Measurements from ENCODE around the gene TENM4. TPM values are rescaled to one million over a fixed set of nuclear protein-coding genes. Genes with fewer than 3 reads are reported as not detected.

TENM4 gene
- total RNA-seq, 2 donors from 2014 or later: 2.6 to 6.8 TPM

DNA sequence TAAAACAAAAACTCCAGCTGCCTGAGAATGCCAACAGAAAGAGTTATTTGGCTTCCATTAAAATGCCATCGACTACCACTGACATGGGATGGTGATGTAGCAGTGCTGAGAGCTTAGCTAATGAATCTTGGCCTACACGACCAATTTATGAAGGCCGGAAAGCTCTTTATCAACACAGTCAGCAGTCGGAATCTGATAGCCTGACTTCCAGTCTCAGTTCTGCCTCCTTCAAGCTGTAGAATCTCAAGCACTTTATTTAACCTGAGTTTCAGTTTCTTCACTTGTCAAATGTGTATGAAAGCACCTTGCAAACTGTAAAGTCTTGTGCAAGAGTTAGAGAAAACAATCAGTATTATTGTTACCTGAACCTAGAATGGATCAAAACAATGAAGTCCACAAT, 530.5 kb downstream of the TENM4 start:
- Histone ChIP-seq H3K9me3 (no peaks in the 10 kb centered on the region), H3K27ac (no peak overlapping the region), H3K27me3 (replicated peaks; ENCODE audit: insufficient read depth) (no peaks in the 10 kb centered on the region), H3K4me3 (no peak overlapping the region), H3K4me1 (replicated peaks) (no peaks in the 10 kb centered on the region), H3K36me3 (no peaks in the 10 kb centered on the region)
- no peak for DNase-seq (ENCODE audit: low spot score)
- WGBS: 57% methylated on average over 4 of the region's 4 CpGs
- TF ChIP-seq, protein P1, sequence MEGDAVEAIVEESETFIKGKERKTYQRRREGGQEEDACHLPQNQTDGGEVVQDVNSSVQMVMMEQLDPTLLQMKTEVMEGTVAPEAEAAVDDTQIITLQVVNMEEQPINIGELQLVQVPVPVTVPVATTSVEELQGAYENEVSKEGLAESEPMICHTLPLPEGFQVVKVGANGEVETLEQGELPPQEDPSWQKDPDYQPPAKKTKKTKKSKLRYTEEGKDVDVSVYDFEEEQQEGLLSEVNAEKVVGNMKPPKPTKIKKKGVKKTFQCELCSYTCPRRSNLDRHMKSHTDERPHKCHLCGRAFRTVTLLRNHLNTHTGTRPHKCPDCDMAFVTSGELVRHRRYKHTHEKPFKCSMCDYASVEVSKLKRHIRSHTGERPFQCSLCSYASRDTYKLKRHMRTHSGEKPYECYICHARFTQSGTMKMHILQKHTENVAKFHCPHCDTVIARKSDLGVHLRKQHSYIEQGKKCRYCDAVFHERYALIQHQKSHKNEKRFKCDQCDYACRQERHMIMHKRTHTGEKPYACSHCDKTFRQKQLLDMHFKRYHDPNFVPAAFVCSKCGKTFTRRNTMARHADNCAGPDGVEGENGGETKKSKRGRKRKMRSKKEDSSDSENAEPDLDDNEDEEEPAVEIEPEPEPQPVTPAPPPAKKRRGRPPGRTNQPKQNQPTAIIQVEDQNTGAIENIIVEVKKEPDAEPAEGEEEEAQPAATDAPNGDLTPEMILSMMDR (IDR thresholded peaks at IDR 0.05): no peak
- no peak for TF ChIP-seq POLR2AphosphoS5 (IDR thresholded peaks at IDR 0.05)
- no peak for TF ChIP-seq POLR2A (IDR thresholded peaks at IDR 0.05)
- intact Hi-C loops (cut with DNase I): no loop called here

DNA sequence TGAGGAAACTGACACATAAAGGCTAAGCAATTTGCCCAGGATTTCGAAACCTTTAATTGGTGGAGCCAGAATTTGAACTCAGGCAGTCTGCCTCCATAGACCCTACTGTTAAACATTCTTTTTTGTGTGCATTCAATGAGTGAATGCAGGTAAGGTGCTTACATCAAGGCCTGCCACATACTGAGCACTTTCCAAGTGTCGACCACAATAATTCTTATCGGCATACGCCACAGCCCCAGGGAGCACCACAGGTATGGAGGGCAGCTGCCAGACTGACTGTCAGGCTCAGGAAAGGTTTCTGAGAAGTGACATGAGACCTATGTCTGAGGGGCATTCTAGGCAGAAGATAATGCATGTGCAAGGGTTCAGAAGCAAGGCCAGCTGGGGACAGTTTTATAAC, 531.4 kb downstream of the TENM4 start:
- no peak for TF ChIP-seq POLR2A (IDR thresholded peaks at IDR 0.05)
- TF ChIP-seq, protein P1 (IDR thresholded peaks at IDR 0.05): no peak
- no peak for TF ChIP-seq POLR2AphosphoS5 (IDR thresholded peaks at IDR 0.05)
- no peak overlapping the region for H3K4me3 ChIP-seq
- H3K27me3 ChIP-seq (replicated peaks; ENCODE audit: insufficient read depth): no peaks in the 10 kb centered on the region
- no peaks in the 10 kb centered on the region for H3K4me1 ChIP-seq (replicated peaks)
- WGBS: 95% methylated on average over 4 of the region's 4 CpGs
- DNase-seq (ENCODE audit: low spot score): no peak
- H3K27ac ChIP-seq: no peak overlapping the region
- H3K36me3 ChIP-seq: no peaks in the 10 kb centered on the region
- intact Hi-C loops (cut with DNase I): no loop called here
- H3K9me3 ChIP-seq: no peaks in the 10 kb centered on the region

DNA sequence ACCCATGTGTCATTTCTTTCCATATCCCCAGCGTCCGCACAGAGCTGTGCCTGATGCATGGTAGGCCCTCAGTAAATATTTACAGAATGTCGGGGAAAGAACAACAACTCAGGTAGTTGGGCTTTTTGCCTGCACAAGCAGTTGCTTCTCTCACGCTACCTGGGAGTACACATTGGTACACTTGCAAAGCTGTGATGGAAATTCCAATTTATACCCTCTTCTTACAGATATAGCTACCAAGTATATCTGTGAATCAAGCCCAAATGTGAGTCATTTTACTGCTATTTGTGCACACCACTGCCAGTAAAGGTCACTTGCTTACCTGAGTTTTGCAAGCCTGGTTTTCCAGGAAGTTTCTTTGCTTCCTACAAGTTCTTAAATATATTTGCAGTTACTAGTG, 533.2 kb downstream of the TENM4 start:
- Histone ChIP-seq H3K4me1 (replicated peaks) (no peaks in the 10 kb centered on the region), H3K36me3 (no peaks in the 10 kb centered on the region), H3K4me3 (no peak overlapping the region), H3K27ac (peak overlapping the region in 1 of 2 donors; percentile 58), H3K9me3 (no peaks in the 10 kb centered on the region), H3K27me3 (replicated peaks; ENCODE audit: insufficient read depth) (no peaks in the 10 kb centered on the region)
- TF ChIP-seq, protein P1 (IDR thresholded peaks at IDR 0.05): no peak
- TF ChIP-seq POLR2A (IDR thresholded peaks at IDR 0.05): no peak
- peak; percentile 85 for TF ChIP-seq POLR2AphosphoS5 (IDR thresholded peaks at IDR 0.05)
- peak; percentile 62 for DNase-seq (ENCODE audit: low spot score)
- intact Hi-C loops (cut with DNase I): no loop called here
- 71% methylated on average over 4 of the region's 4 CpGs for WGBS

DNA sequence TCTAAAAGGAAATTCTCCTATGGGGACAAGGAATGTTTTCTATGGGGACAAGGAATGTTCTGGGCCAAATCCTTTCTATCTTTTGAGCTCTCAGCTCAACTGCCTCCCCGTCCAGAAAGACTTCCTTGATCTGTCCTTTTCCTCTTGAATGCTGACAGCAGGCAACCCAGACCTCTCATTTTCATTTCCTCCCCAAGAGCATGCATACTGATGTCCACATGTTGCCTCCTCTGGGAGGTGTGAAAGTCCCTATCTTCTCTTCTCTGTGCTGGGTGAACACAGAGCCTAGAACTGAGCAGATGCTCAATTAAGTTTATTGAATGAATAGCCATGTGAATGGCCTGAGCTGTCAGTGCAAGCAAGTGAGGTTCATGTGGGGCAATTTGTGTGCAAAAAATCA, 534.3 kb downstream of the TENM4 start:
- H3K4me1 ChIP-seq (replicated peaks): no peaks in the 10 kb centered on the region
- H3K9me3 ChIP-seq: no peaks in the 10 kb centered on the region
- no peak overlapping the region for H3K4me3 ChIP-seq
- H3K27me3 ChIP-seq (replicated peaks; ENCODE audit: insufficient read depth): no peaks in the 10 kb centered on the region
- WGBS: 78% methylated on average over 1 of the region's 1 CpG
- intact Hi-C loops (cut with DNase I): no loop called here
- DNase-seq (ENCODE audit: low spot score): no peak
- TF ChIP-seq POLR2A (IDR thresholded peaks at IDR 0.05) (no peak), POLR2AphosphoS5 (IDR thresholded peaks at IDR 0.05) (no peak)
- TF ChIP-seq, protein P1 (IDR thresholded peaks at IDR 0.05): no peak
- no peak overlapping the region for H3K27ac ChIP-seq
- no peaks in the 10 kb centered on the region for H3K36me3 ChIP-seq

DNA sequence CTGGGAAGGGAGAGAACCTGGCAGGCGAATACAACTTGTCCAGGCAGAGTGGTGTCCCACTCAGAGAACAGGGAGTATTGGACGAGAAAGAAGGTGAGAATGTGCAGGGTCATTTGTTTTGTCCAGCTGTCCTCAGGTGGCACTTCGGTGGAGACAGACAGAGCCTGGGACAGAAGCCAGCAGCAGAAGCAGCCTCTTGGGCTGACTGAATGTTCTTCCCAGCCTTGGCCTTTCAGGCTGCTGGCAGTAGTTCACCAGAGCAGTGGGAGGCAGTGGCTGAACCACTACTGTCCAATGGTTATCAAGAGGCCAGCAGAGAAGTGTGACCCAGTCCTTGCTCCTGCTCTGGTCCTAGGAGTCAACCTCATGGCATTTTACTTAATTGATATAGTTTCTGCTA, 535.1 kb downstream of the TENM4 start:
- intact Hi-C loops (cut with DNase I): no loop called here
- no peak overlapping the region for H3K4me3 ChIP-seq
- H3K9me3 ChIP-seq: no peaks in the 10 kb centered on the region
- H3K36me3 ChIP-seq: no peaks in the 10 kb centered on the region
- H3K4me1 ChIP-seq (replicated peaks): no peaks in the 10 kb centered on the region
- H3K27ac ChIP-seq: no peak overlapping the region
- no peaks in the 10 kb centered on the region for H3K27me3 ChIP-seq (replicated peaks; ENCODE audit: insufficient read depth)
- 52% methylated on average over 3 of the region's 3 CpGs for WGBS
- no peak for TF ChIP-seq POLR2A (IDR thresholded peaks at IDR 0.05)
- no peak for TF ChIP-seq POLR2AphosphoS5 (IDR thresholded peaks at IDR 0.05)
- TF ChIP-seq, protein P1 (IDR thresholded peaks at IDR 0.05): no peak
- no peak for DNase-seq (ENCODE audit: low spot score)
